ENCODE data around the gene ZNF341.

ZNF341 gene

DNA sequence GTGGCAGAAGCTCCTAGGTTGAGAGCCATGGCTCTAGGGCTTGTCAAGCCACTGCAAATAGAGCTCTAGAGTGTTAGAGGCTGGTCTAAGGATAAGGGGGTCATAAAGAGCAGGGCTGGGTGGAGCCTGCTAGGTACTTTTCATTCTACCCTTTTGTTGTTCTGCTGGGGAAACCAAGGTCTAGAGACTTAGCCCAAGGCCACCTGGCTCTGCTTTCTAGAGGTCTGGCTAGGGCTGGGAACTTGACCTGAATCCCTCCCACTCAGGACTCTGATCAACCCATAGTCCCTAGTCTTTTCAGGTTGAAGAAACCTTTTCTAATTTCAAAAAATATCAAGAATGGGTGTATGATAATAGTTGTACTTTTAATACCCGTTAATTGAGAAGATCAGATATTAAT lies 93.1 kb downstream of the ZNF341 start:
- no peaks in the 10 kb centered on the region for H3K27me3 Mint-ChIP-seq
- H3K36me3 Mint-ChIP-seq (ENCODE audit: low read depth) = peaks cover 21% of the 10 kb centered on the region
- no peaks in the 10 kb centered on the region for H3K9me3 Mint-ChIP-seq
- H3K4me1 Mint-ChIP-seq (ENCODE audit: low read depth) = peaks cover 88% of the 10 kb centered on the region
- no peak overlapping the region for H3K4me3 Mint-ChIP-seq
- no peak overlapping the region for H3K27ac Mint-ChIP-seq

DNA sequence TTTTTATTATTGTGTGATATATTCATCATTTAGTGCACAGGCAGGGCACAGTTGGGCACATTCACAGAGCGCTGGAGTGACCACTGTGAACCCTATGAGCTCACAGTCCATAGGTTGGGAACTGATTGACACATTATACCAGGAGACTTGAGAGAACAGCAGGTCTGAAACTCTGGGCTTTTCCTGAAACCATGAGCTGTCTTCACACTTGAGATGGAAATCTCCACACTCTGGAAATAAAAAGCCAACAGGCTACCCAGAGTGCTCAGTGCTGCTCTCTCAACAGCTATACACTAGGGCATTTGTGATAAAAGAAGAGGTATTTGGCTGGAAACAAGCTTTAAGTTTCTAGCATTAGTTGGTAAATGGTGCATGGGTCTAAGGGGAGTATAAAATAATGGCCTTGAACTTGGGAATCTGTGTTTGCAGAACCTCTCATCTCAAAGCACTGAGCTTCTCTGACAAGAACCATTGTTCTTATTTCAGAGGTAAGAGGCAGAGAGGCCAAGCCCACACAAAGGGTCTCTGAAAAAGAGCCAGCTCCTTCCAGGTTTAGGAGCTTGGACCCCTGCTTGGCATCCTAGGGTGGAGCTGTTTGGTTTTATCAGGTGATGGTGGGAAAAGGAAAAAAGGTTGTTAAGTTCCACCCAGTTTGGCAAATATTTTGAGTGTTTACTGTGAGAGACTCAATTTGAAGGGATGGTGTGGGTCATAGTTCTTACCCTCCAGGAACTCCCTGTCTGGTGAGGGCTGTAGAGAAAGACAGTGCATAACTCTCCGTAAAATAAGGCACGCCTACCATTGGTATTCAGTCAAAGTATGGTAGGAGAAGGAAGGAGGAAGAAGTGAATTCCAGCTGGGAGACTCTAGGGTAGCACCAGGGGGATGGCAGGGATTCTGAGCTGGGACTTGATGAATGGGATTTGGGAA lies 93.8 kb downstream of the ZNF341 start:
- Mint-ChIP-seq H3K36me3 (ENCODE audit: low read depth) (peaks cover 17% of the 10 kb centered on the region), H3K27ac (no peak overlapping the region), H3K27me3 (no peaks in the 10 kb centered on the region), H3K9me3 (no peaks in the 10 kb centered on the region), H3K4me3 (no peak overlapping the region), H3K4me1 (ENCODE audit: low read depth) (peaks cover 86% of the 10 kb centered on the region)

DNA sequence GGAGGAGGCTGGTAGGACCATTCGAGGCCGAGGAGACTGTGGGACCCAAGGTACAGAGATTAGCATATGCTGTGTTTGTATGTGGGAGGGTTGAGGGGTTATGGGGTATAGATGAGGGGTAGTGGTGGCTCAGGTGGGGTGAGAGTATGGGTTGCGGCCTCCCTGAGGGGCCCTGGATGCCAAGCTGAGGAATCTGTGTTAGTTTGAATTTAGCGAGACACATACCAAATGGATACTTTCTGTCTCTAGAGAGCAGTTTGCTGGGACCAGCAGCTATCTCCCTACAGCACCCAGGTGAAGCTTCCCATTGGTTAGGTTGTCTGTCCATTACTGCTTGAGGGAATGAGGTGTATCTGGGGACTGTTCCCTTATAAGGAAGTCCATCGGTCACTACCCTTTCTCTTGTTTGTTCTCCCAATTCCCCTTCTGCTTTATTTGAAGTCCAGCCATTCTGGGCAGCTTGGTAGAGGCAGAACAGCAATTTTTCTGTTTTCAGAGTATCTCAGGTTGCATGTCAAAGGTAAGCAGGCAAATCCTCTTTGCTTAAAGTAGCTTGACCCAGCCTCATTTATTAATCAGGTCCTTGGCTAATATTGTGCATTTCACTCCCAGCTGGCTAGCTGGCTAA lies 94.6 kb downstream of the ZNF341 start:
- H3K4me3 Mint-ChIP-seq = no peak overlapping the region
- no peaks in the 10 kb centered on the region for H3K9me3 Mint-ChIP-seq
- H3K27ac Mint-ChIP-seq = no peak overlapping the region
- H3K36me3 Mint-ChIP-seq (ENCODE audit: low read depth) = peaks cover 17% of the 10 kb centered on the region
- H3K4me1 Mint-ChIP-seq (ENCODE audit: low read depth) = peaks cover 84% of the 10 kb centered on the region
- no peaks in the 10 kb centered on the region for H3K27me3 Mint-ChIP-seq

DNA sequence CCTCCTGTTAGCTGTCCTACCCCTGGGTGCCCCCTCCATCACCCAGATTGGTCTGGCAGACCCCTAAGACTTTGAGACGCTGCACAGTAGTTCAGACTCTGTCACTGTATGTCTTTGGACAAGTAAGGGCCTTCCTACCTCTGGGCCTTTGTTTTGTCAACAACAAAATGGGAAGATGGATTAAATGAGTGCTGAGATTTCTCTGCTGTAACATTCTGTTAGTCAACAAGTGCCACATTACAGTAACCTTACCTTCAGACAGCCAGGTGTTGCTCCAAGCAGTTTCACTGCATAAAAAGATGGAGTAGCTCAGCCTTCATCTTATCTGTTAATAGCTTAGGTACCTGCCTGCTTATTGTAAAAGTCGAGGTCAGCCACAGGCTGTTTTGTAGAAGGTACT lies 95.3 kb downstream of the ZNF341 start:
- Mint-ChIP-seq H3K27ac (no peak overlapping the region), H3K4me3 (no peak overlapping the region), H3K36me3 (ENCODE audit: low read depth) (peaks cover 24% of the 10 kb centered on the region), H3K9me3 (no peaks in the 10 kb centered on the region), H3K27me3 (no peaks in the 10 kb centered on the region), H3K4me1 (ENCODE audit: low read depth) (peaks cover 85% of the 10 kb centered on the region)

DNA sequence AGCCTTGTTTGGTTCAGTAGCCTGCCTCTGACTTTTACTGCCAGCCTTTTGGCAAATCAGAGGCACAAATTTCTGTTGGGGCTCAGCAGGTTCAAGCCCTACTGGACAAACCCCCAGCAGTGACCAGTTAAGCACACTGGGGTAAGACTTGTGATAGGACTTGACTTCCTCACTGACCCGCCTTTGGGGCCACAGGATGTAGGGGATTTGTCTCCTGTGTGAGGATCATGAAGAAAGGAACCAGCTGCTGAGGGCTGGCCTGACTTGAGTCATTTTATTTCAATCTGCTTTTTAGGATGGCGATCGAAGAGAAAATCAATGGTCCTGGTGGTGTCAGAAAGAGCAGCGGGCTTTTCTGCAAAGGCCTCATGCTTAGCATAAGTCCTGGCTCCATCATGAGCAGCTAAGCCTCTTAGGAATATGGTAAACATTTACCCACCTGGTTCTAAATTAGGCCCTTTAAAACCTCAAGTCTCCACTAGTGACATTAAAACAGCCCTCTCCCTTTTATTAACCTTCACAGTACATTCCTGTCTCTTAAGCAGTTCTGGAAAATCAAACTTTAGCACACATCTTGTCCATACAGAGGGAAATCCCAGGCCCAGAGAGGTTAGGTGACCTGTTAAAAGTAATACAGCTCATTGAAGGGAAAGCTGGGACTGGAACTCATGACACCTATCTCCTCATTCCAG lies 96.0 kb downstream of the ZNF341 start:
- peaks cover 28% of the 10 kb centered on the region for H3K36me3 Mint-ChIP-seq (ENCODE audit: low read depth)
- no peak overlapping the region for H3K4me3 Mint-ChIP-seq
- peaks cover 78% of the 10 kb centered on the region for H3K4me1 Mint-ChIP-seq (ENCODE audit: low read depth)
- no peaks in the 10 kb centered on the region for H3K9me3 Mint-ChIP-seq
- H3K27ac Mint-ChIP-seq = no peak overlapping the region
- no peaks in the 10 kb centered on the region for H3K27me3 Mint-ChIP-seq

DNA sequence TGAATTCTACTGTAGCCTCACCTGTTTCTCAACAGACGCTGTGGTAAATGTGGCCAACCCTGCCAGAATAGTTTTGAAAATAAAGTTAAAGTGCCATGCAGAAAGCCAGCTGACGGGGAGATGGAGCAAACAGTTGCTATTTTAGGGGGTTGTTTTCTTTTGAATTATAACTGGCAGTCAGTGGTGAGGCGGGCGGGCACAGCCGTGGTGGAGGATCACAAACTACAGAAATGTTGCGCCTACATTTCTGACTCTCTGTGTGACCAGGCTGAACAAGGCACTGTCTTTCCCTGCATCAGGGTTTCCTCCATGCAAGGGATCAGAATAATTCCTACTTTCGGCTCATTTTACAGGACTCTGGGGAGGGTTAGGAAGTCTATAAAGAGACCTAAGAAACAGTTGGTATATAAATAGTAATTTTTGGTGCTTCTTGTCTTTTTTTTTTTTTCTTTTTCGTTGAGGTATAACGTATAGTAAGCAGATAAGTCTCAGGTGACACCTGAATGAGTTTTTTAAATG lies 96.6 kb downstream of the ZNF341 start:
- peaks cover 32% of the 10 kb centered on the region for H3K36me3 Mint-ChIP-seq (ENCODE audit: low read depth)
- H3K4me3 Mint-ChIP-seq = no peak overlapping the region
- H3K27ac Mint-ChIP-seq = no peak overlapping the region
- H3K4me1 Mint-ChIP-seq (ENCODE audit: low read depth) = peaks cover 72% of the 10 kb centered on the region
- no peaks in the 10 kb centered on the region for H3K9me3 Mint-ChIP-seq
- H3K27me3 Mint-ChIP-seq = no peaks in the 10 kb centered on the region

DNA sequence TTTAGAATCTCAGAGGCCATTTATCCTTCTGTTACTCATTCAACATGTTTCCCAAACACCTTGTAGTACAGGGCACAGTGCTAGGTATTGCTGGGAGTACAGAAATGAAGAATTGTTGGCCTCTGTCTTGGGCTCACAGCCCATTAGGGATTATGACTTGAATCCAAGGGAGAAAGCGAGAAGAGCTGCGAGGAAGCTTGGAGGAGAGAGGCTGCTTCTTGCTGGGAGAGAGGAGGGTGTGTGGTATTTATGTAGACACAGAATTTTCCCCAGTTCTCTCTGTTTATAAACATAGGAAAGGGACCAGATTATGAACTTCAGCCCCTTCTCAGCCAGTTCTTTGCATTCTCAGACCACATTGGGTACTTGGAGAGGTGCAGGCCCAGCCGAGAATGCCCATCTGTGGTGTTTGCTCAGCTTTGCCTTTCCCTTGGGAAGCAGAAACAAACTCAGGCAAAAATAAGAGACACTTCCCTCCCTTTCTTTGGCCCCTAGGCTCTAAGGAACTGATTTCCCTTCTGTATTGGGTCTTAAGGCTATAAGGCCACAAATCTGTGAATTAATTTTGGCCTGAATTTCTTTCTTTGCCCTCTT lies 97.3 kb downstream of the ZNF341 start:
- Mint-ChIP-seq H3K9me3 (no peaks in the 10 kb centered on the region), H3K4me3 (no peak overlapping the region), H3K4me1 (ENCODE audit: low read depth) (peaks cover 68% of the 10 kb centered on the region), H3K27ac (no peak overlapping the region), H3K36me3 (ENCODE audit: low read depth) (peaks cover 39% of the 10 kb centered on the region), H3K27me3 (no peaks in the 10 kb centered on the region)

DNA sequence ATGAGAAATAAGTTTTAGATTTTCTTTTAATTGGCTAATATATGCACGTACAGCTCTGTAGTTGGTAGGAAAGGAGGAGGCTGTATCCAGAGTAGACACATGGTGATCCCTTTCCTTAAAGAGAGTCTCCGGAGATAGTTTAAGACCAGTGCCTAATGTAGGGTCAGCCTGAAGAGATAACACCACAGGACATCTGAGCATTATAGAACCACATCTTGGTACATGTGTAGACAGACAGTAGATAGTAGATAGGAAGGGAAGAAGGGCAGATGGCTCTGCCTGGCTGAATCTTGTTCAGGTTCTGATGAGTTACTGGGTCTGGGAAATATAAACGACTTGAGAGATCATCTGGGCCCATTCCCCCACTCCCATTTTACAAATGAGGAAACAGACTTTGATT lies 97.8 kb downstream of the ZNF341 start:
- H3K27ac Mint-ChIP-seq = no peak overlapping the region
- H3K9me3 Mint-ChIP-seq = no peaks in the 10 kb centered on the region
- H3K4me3 Mint-ChIP-seq = no peak overlapping the region
- no peaks in the 10 kb centered on the region for H3K27me3 Mint-ChIP-seq
- H3K36me3 Mint-ChIP-seq (ENCODE audit: low read depth) = peaks cover 39% of the 10 kb centered on the region
- peaks cover 64% of the 10 kb centered on the region for H3K4me1 Mint-ChIP-seq (ENCODE audit: low read depth)

DNA sequence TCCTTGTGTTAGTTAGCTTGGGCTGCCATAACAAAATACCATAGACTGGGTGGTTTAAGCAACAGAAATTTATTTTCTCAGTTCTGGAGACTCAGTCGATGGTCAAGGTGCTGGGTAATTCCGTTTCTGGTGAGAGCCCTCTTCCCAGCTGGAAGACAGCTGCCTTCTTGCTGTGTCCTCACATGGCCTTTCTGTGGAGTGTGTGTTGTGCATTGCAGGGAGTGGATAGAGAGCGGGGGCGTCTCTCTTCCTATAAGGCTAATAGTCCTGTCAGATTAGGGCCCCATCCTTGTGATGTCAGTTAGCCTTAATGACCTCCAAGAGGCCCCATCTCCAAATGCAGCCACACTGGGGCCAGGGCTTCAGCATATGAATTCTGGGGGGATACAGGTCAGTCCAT lies 98.6 kb downstream of the ZNF341 start:
- Mint-ChIP-seq H3K4me3 (no peak overlapping the region), H3K27ac (no peak overlapping the region), H3K36me3 (ENCODE audit: low read depth) (peaks cover 46% of the 10 kb centered on the region), H3K27me3 (no peaks in the 10 kb centered on the region), H3K9me3 (no peaks in the 10 kb centered on the region), H3K4me1 (ENCODE audit: low read depth) (peaks cover 57% of the 10 kb centered on the region)

DNA sequence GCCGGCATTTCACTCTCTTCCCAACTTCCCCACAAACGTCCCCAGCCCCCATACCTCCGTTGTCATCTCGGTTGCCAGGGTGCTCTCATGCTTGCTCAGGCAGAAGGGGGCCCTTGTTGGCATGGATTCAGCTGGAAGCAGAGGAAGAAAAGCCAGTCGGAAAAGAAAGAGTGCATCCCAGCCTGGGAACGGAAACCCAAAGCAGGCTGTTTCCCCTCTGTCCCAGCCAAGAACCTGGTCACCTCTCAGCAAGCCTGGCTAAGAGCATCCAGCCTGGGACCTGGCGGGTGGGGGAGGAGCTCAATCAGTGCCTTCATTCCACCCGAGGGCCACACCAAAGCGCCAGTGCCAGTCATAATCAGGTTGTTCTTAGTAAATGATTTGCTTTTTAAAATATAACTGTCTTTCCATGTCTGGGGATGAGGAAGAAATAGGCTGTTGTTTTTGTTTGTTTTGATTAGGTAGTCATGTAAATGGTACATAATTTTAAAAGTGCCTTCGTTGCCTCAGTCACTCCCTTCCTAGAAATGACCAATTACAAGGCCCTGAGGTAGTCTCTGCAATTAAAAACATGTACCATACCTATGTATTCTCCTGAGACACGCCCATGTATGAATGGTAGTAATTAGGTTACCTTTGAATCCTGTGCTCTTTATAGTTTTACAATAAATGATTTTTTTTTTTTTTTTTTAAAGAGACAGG lies 100.5 kb downstream of the ZNF341 start:
- Mint-ChIP-seq H3K9me3 (no peaks in the 10 kb centered on the region), H3K27me3 (no peaks in the 10 kb centered on the region), H3K4me3 (no peak overlapping the region), H3K4me1 (ENCODE audit: low read depth) (peaks cover 52% of the 10 kb centered on the region), H3K27ac (no peak overlapping the region), H3K36me3 (ENCODE audit: low read depth) (peaks cover 56% of the 10 kb centered on the region)

DNA sequence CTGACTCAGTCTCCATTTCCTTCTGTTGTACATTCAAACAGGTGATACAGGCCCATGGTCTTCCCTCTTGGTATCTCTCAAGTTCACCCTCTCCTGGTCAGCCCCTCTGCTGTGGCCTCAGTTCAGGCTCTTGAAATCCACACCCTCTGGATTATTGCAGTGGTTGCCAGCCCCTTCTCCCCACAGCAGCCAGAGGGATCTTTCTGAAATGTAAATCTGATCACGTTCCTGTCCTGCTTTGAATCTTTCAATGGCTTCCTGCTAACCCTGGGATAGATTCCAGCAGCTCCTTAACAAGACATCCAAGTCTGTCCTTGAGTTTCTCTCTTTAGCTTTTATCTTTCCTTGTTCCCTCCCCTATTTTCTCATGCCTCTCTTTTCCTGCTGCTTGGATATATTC lies 101.5 kb downstream of the ZNF341 start:
- Mint-ChIP-seq H3K4me3 (no peak overlapping the region), H3K27ac (no peak overlapping the region), H3K4me1 (ENCODE audit: low read depth) (peaks cover 52% of the 10 kb centered on the region), H3K36me3 (ENCODE audit: low read depth) (peaks cover 56% of the 10 kb centered on the region), H3K9me3 (no peaks in the 10 kb centered on the region), H3K27me3 (no peaks in the 10 kb centered on the region)

DNA sequence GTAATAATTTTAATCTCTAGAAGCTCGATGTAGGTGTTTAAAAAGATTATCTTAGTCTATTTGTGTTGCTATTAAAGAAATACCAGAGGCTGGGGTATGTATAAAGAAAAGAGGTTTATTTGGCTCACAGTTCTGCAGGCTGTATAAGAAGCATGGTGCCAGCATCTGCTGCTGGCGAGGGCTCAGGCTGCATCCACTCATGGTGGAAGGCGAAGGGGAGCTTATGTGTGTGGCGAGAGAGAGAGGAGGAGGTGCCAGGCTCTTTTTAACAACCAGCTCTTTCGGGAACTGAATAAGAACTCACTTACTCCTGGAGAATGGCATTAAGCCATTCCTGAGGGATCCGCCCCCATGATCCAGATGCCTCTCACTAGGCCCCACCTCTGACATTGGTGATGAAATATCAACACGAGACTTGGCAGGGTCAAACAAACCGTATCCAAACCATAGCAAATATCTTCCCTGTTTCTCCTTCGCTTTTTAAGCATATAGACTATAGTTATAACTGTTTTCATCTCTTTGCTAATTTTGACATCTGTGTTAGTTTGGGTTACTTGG lies 103.9 kb downstream of the ZNF341 start:
- no peak overlapping the region for H3K4me3 Mint-ChIP-seq
- no peaks in the 10 kb centered on the region for H3K27me3 Mint-ChIP-seq
- H3K36me3 Mint-ChIP-seq (ENCODE audit: low read depth) = peaks cover 49% of the 10 kb centered on the region
- no peak overlapping the region for H3K27ac Mint-ChIP-seq
- H3K4me1 Mint-ChIP-seq (ENCODE audit: low read depth) = peaks cover 52% of the 10 kb centered on the region
- no peaks in the 10 kb centered on the region for H3K9me3 Mint-ChIP-seq

DNA sequence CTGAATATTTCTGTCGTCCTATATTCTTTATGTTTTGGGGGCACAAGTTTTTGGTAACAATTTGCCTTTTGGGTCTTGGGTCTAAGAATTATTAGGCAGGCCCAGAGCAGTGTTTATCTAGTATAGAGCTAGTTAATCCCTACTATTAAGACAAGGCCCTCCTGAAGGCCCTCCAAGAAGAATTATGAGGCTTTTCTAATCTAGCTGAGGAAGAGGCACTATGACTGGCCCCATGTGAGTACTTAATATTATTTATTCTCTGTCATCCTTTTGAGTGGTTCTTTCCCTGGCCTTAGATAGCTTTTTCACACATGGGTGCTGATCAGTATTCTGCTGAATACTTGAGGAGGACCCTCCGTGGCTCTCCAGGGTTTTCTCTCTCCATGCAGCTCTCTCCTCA lies 104.5 kb downstream of the ZNF341 start:
- Mint-ChIP-seq H3K27ac (no peak overlapping the region), H3K27me3 (no peaks in the 10 kb centered on the region), H3K4me3 (no peak overlapping the region), H3K4me1 (ENCODE audit: low read depth) (peaks cover 57% of the 10 kb centered on the region), H3K9me3 (no peaks in the 10 kb centered on the region), H3K36me3 (ENCODE audit: low read depth) (peaks cover 49% of the 10 kb centered on the region)

Measured in stimulated activated naive CD8-positive, alpha-beta T cell treated with anti-CD3 and anti-CD28 coated beads, Interleukin-15, Interleukin-2, amounts not matched to agents 100 ng/mL and 50 ng/mL, for 24 hours (primary cell).